GM18519 (cell line): ENCODE results near the gene USP4.

Source experiments
- ATAC-seq: cut with Tn5 transposase; IDR thresholded peaks from one replicate; pipeline ENCODE4 v1.9.1; 2021; ENCODE audit warnings: mild to moderate bottlenecking, moderate library complexity; ENCODE audit not compliant: unreplicated experiment, low FRiP score

USP4 gene

DNA sequence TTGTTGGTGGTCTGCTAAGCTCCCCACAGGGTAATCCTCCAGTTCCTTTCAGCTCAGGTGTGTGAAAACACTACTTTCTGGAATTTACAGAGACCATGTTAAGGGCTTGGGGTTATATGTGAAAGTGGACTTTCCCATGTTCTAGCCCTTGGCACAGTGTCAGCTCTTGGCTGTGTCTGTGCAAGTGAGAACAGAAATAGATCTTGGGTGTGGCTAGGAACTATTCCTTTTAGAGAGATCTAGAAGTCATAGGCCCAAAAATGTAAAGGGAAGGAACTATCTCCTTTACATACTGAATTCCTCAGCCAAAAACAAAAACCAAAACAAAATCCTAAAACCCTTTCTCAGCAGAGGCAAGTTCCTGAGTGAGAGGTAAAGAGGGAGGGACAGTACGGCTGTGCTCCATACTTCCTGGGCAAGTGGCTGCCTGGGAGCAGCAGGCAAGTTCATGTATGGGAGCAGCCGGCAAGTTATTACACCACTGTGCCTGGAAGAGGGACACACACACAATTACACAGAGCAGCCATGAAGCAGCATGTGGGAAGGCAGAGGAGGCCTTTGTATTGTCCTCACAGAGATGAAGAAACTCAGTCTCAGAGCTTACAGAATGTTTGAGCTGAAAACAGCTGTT is 43.0 kb downstream of the USP4 start:
- ATAC-seq, result no peak

DNA sequence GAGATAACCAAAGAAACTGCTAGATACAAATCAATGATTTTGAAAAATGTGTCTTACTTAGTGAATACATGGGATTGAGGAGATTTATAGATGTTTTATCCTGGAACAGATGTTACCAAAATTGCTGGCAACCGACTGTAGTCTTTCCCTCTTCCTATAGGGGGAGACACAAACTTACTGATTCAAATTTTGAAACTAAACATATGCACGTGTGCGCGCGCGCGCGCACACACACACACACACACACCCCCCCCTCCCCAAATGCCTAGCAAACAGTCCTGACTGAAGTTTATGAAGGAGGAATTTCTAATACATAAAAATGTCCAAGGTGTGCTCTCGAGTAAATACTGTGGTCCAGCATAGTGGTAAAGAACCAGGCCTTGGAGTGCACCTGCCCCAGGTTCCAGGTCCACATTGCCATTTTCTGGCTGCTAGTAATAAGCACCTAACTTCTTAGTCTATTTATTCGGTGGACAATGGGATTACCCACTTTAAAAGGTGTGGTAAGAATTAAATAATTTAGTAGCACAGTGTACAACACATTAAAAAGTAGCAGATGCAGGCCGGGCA is 44.3 kb downstream of the USP4 start:
- ATAC-seq, result no peak

DNA sequence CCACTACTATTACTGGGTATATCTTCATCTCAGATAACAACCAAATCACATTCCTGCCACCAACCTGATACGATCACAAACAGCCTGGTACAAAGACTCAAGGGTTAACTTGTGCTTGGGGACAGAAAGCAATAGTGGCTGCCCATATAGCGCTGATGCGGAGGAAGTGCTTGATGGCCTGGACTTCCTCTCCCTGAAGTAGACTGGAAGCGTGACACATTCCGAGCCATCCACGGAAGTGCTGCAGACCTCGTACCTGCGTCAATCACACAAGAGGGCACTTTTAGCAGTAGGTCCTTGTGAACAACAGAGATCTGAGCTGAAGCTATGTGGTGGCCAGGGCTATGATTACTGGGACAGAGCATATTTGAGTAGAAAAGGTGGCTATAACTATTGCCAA is 45.5 kb downstream of the USP4 start:
- no peak for ATAC-seq

DNA sequence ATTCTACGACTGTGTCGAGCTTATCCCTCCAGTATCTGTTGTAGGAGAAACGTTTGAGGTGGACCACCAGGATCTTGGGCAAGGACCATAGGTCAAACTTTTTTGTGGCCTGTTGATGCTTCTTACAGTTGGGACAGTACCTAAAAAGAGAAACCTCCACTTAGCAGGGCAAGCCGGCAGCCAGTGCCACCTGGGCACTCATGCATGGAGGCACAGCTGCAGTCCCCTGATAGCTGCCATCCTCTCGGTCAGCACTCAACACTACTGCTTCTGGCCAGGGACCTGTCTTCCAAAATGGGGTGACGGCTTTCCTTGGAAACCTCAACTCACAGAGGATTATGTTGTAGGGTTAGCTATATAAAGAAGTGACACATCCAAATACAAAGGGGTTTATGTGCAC is 55.9 kb downstream of the USP4 start:
- ATAC-seq, result no peak

DNA sequence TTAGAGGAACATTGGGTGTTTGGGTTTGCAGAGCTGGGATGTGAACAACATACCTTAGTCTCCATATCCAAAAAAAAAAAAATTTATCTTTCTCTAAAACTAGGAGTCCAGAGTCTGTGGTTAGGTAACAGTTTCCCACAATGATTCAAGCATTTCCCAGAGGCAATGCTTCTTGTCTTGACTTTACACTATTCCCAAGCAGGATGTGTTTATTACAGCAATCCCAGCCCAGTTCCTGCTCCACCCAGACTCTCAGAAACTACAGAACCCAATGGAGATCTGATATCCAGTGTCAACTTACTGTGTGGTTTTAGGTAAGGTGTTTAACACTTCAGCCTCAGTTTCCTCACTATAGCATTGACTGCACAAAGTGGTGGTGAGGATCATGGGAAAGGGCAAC is 60.5 kb downstream of the USP4 start:
- ATAC-seq, result no peak

DNA sequence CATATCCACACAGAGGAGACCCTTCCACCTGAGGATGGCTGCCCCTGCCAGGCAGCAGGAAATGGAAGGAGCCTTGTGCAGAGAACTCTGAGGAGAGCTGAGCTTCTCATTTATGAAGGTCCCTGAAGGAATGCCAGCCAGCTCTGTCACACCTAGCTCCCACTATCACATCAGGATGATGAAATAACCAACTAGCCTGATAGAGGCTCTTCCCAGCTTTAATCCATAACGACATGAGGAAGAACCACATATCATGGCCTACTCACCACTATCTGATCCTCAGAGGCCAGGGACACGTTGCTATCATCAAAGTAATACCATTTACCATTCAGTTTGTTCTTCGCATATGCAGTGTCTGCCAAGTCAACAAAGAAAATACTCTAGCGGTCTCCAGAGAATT is 61.3 kb downstream of the USP4 start:
- no peak for ATAC-seq

DNA sequence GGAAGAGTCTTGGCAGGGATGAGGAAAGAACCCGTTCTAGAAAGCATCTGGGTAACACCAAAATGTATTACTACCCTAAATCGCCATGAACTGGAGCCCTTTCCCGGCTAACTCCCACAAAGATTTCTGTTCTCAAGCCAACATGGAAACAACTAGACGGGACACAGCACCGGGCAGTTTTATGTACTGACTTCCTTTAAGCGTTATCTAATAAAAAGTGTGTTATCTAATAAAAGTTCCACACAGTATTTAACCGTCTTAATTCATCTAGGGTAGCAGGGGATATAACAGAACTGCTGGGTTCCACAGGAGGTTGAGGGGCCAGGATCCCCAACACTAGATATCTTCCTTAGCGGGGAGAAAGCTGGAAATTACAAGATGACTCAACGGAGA is 62.5 kb downstream of the USP4 start:
- ATAC-seq, result no peak

DNA sequence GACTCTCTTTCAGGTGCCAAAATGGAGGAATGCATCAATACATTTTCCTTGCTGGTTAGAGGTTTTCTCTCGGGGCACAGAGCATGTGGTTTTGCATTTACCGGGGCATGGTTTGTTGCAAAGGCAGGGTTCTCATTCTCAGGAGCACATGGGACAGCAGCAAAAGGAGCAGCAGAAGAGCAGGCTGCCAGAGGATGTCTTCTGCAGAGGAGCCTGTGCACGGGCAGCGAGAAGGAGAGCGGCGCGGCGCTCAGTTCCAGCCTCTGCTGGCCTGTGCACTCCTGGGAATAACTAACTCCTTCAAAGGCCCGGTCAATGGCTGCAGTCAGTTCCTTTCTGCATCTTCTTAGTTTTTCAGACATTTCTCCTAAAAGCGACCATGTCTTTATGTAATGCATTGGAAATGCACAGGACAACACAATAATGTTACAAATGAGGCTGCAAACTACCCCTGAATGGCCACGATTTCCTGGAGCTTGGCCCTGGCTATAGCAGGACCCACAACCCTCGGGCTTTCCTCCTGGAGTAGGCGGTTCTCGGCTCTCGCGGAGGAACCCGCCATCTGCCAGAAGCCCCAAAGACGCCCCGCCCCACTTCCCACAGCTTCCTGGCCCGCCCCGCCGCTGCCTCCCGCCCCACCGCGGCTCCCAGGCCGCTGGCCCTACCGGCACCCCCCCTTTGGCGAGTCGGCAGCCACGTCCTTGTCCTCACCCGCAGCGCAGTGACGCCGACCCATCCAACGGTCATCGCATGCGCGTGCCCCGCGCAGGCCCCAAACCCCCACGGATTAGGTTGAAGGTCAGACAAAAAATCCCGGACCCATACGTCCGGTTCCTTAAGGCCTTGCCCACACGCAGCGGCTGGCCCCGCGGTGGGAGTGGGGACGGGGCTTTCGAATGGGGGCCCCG is 63.1 kb downstream of the USP4 start, which contains the start of gene C3orf62:
C3orf62 (minus strand) TSS at position 758 of the 908 bp plus-strand sequence; CDS start at position 398, 360 bp downstream.
- no peak for ATAC-seq

DNA sequence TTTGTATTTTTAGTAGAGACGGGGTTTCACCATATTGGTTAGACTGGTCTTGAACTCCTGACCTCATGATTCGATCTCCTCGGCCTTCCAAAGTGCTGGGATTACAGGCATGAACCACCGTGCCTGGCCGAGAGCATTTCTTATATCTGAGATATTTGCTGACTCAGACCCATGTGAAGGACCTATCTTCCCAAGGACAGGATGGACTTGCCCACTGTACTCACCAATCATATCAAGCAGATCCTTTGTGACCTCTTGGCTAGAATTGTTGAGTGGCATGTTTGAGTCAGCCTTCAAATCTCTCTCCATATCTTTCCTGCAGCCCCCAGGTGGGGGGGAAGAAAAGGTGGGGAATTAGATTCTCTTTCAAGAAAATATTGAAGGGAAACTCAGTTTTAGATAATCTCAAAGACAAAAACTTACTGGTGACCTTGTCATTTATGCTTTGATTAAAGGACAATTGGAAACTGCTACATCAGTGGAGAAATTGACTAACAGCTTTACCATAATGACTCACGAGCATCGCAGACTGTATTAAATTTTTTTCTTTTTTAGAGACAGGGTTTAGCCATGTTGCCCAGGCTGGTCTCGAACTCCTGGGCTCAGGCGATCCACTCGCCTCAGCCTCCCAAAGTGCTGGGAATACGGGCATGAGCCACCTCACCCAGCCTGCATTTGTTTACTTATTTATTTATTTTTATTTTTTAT is 65.9 kb downstream of the USP4 start:
- no peak for ATAC-seq

DNA sequence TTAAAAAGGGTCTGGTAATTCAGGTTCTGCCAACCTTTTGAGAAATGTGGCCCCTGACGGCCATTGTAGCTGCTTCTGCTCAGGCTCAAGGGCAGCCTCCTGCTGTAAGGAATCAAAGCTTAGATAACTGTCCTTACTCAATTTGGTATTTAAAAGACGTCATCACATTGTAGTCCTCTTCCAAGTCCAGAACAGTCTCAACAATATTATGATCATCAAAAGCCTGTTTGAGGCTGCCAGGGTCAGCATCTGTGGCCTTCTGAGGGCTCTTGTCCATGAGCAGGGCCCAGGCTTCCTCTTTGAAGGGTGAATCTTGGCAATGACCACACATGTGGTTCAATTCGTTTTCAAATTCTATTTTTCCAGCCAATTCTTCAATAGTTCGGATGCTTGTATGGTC is 68.8 kb downstream of the USP4 start:
- no peak for ATAC-seq

DNA sequence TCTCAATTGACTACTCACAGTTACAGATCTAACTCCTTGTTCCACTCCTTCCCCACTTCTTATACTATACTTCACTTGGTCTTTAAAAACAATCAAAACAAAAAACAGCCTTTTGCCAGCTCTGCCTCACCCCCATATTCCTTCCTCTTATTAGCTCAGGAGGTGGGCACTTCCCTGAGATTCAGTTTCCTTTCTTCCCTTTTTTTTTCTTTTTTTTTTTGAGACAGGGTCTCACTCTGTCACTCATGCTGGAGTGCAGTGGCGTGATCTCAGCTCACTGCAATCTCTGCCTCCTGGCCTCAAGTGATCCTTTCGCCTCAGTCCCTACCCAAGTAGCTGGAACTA is 69.7 kb downstream of the USP4 start:
- no peak for ATAC-seq

DNA sequence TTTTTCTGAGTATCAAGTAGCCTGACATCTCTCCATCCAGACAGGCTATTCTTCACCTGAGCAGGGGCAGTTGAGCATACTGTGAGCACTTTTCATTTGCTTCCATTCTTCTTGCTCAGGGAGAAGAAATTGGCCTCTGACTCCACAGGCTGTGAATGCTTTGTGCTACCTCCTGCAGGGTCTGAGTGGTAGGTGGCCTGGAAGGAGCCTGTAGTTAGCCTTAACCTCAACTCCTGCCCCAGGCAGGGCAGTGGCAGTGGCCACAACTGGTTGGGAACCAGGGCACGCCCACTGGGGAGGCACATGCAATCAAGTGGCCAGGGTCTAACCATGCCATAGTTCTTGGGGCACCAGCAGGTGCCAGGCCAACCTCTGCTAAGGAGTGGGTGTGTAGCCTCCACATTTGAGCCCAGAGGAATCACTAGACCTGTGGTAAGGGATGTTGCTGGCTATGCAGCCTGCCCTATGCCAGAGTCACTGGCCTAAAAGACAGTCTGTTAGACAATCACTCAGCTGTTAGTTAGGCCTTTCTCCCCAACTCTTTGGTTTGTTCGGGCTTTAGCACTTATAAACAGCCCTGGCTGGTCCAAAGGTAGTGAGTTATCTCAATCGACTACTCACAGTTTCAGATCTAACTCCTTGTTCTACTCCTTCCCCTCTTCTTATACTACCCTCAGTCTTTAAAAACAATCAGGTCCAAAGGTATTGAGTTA is 70.3 kb downstream of the USP4 start:
- no peak for ATAC-seq

DNA sequence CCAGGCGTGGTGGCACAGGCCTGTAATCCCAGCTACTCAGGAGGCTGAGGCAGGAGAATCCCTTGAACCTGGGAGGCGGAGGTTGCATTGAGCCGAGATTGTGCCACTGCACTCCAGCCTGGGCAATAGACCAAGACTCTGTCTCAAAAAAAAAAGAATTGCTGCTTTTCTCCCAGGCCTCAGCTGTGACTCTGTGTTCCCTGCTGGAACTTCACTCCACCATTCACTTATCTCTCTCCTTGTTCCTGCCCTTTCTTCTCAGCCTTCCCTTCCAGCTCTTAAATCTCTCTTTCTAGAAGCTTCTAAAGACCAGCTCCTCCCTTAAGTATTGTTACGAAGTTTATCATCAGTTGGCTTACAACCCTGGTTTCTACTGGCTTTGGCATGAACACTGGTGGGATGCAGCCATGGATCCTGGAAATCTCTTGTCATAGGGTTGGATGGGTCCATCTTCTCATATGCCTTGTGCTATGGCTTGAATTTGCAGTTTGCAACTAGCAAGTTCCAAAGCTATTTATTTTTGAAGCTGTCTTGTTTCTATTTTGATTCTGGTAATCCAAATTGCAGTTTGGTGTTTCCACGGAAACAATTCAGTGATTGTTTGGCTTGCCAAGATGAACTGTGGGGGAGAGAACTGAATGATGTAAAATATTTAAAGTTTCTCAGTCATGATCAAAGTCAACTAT is 73.3 kb downstream of the USP4 start:
- ATAC-seq, result no peak

DNA sequence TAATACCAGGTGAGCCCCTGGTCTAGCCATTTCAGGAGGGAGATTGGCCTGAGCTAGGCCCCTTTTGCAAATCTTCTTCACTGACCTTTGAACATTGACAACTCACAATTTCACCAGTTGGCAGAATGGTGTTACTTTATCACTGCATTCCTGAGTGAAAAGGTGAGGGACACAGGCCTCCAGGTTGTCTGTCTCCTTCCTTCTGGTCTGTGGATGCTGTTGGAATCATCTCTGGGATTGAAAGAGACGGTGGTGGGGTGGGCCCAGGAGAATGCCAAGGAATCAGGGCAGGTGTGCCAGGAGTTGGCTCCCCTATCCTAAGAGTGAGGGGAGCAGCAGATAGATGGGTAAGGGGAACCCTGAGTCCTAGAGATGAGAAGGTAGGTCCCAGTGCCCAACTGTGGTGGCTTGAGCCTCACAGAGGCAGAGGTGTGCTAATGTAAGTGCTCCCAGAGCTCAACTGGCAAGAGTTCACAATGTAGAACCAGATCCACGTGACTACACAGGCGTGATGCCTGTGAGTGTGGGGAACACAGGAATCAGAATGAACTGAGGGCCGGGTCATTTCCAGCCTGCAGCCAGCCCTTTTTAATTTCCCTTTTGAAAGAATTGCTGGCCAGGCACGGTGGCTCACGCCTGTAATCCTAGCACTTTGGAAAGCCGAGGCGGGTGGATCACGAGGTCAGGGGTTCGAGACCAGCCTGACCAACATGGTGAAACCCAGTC is 74.0 kb downstream of the USP4 start:
- ATAC-seq, result no peak

DNA sequence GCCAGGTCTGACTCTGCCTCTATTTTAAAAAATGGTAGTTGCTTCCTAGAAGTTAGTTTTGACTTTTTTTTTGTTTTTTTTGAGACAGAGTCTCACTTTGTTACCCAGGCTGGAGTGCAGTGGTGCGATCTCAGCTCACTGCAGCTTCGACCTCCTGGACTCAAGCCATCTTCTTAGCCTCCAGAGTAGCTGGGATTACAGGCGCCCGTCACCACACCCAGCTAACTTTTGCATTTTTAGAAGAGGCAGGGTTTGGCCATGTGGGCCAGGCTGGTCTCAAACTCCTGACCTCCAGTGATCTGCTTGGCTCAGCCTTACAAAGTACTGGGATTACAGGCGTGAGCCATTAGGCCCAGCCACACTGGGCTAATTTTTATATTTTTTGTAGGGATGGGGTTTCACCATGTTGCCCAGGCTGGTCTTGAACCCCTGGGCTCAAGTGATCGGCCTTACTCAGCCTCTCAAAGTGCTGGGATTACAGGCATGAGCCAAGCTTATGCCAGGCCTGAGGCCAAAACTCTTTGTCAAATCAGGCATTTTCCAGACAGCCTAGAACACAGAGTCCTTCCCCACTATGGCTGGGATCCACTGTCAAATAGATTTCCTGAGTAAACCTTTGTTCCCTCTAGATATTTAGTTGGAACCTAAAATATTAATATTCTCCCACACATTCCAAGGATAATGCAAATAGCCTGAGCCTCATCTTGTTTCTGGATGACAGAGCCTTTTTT is 76.5 kb downstream of the USP4 start:
- ATAC-seq, result no peak

DNA sequence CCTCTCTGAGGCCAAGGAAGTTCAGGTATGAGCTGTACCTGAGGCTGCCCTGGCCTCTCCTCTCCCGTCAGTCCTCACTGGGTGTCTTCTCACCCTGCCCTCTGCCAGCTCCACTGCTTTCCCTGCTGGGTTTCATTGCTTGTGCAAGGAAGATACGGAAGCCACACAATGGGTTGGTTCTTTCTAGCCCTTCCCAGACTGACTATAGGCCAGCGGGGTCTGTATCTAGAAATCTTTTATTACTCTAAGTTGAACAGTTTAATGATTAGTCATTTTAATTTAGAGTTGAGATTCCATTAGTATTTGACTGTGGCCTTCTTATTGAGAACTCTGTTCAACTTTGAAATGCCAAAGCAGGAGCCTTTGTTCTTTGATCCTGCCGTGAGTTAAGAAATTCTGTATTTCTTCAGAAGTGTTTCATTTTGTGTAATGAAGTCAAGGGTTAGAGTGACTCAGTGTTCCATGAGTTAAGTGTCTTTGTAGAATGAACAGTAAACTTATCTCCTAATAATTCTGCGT is 79.0 kb downstream of the USP4 start:
- no peak for ATAC-seq

DNA sequence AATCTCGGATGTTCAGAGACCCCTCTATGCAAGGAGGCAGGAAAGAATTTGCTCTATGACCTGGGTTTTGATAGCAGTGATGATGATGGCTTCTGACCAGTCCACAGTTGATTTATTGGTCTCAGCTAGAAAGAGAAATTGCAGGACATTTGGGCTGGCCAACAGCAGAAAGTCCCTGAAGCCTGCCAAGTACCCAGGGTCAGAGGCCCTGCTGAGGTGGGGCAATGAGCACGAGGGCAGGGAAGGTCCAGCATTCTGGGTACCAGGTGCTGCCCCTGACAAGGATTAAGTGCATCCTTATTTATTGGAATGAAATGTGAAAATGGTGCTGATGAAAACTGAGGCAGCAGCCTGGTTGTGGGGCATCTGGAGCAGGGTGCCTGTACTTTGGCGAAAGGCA is 82.7 kb downstream of the USP4 start:
- no peak for ATAC-seq

DNA sequence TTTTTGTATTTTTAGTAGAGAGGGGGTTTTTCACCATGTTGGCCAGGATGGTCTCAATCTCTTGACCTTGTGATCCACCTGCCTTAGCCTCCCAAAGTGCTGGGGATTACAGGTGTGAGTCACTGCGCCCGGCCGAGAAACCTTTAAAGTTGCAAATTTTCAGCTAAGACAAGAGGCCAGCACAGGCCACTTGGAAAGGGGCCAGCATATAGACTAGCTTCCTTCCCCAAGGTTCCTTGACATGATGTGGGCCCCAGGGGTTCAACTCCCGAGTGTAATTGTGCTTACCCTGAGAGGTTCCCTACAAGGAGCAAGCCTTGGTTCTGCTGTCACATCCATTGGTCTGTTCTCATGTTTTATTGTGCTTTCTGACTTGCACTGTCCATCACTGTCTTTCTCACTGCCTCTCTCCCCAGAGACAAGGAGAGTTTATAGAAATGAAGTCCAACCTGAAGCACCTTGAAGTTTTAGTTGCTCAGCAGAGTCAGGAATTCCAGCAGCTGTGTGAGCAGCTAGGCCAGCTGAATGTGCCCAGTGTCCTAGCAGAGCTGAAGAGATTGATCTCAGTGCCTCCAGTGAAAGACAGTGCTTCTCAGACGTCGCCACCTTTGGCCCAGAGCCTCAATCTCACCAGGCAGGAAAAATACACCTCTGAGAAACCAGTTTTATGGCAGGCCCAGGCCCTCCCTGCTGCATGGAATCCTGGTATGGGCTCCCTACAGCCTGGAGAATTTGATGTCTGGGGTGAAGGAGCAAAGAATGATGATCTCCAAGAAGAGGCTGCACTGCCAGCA is 83.9 kb downstream of the USP4 start:
- ATAC-seq, result no peak
